HG03457 (cell line): ENCODE measurements around the gene ARHGAP29.
"Not testable (repeated sequence)": the region's sequence is repeated elsewhere in the genome, so short reads cannot be mapped to it uniquely, and the experiment has no call there.

ENCODE experiments used
- ATAC-seq: cut with Tn5 transposase; IDR thresholded peaks from one replicate; pipeline ENCODE4 v1.9.1; 2021; ENCODE audit warnings: moderate number of reproducible peaks; ENCODE audit not compliant: unreplicated experiment

The ARHGAP29 gene

DNA sequence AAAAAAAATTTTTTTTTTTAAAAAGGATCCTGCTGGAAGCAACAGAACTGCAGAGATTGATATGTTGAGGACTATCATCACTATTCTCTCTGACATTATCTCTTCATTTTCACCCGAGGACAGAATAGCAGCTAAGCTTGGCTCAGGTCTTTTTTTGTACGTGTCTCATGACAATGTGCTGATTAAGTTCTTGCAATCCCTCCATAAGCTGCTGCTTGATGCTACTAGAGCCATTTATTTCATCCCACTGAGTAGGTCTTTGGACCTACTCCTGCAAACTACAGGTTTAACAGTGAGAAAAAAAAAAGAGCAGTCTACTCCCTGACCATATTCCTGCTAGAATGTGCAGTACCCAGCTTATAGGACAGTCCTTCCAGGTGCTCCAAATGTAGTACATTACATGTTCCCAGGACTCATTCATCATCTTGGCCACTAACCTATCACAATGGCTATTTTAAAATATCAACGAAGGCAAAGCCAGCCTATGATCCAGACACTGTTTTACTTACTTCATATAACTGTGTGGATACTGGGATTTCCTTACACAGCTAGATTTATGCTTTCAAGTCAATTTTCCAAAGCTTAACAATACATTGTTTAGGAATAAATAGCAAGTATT is 54.1 kb downstream of the ARHGAP29 start:
- no peak for ATAC-seq

DNA sequence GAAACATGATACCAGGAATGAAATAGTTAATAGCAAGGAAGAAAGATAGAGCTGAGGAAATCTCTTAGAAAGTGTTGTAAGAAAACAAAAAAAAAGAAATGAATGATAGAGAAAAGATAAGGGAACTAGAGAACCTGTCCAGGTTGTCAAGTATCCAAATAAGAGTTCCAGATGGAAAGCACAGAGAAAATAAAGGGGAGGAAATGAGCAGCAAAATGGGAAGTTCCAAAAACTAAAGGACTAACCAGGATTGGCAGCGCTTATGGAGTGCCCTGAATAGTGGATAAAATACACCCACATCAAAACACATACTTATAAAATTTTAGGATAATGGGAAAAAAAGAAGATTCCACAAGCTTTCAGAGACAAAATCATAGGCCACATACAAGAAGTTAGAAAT is 55.2 kb downstream of the ARHGAP29 start:
- ATAC-seq = no peak

DNA sequence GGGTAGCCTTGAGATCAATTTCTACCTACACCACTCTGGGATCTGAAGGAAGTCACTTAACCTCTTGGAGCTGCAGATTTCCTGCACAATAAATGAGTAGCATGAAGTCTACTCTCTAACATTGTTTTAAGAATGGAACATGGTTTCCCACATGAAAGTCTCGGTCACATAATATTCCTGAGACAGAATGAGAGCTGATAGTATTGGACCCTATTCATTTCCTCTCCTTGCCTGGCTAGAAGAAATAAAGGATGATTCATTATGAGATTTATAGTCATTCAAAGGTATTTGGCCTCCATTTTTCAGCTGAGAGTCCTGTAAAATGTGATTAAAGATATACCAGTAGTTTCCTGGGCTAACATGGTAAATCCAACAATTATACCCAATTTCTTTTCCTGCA is 56.7 kb downstream of the ARHGAP29 start:
- no peak for ATAC-seq

GRCh38 chr1:94178901-94179300 is 58.5 kb downstream of the ARHGAP29 start:
- ATAC-seq = no peak

- no peak for ATAC-seq
Measured at GRCh38 chr1:94169126-94169525, 68.3 kb downstream of the ARHGAP29 start.

DNA sequence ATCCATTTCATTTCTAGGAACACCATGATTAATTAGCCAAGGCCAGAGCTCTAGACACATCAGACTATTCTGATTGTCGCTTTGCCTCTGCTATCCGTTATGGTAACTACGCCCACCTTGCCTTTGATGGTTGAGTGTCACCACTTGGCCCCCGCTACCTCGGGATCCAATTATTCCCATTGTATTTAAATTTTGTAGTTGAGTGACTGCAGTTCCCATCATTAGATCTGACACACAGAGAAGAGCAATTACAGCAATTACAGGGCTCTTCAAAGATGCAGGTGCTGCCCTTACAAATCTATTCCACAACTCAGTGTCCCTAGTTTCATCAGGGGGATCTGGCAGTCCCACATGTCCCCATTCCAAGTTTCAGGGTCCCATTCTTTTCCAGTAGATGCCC is 71.5 kb downstream of the ARHGAP29 start:
- ATAC-seq = no peak

GRCh38 chr1:94164885-94165284 is 72.5 kb downstream of the ARHGAP29 start:
- not testable (repeated sequence) for ATAC-seq

GRCh38 chr1:94164121-94164520 is 73.3 kb downstream of the ARHGAP29 start:
- ATAC-seq = not testable (repeated sequence)

DNA sequence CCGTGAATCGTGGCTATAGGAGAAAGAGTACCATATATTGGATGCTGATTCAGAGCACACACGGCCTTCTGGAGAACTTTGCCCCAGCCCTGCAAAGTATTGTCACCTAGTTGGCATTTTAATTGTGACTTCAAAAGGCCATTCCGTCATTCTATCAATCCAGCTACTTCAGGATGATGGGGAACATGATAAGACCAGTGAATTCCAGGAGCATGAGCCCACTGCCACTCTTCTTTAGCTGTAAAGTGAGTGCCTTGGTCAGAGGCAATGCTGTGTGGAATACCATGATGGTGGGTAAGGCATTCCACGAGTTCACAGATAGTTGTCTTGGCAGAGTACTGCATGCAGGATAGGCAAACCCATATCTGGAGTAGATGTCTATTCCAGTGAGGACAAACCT is 74.1 kb downstream of the ARHGAP29 start:
- ATAC-seq = not testable (repeated sequence)

- no peak for ATAC-seq
Measured at GRCh38 chr1:94160811-94161210, 76.6 kb downstream of the ARHGAP29 start.

GRCh38 chr1:94156096-94156625 is 81.2 kb downstream of the ARHGAP29 start:
- ATAC-seq = no peak

DNA sequence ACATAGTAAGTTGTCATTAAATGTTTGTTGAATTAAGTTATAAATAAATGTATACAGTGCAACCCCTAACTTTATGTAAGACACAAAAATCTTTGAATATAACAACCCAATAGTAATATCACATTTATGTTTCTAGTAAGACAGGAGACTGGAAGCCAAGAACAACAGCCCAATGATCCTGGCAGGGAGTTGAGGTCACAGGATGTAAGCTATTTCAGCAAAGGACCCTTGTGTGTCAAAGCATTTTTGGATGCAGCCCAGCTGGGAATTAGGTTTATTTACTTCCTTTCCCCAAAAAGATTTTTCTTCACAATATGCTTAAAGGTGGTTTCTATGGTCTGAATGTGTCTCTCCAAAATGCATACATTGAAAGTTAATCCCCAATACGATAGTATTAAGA is 82.4 kb downstream of the ARHGAP29 start:
- ATAC-seq = no peak

DNA sequence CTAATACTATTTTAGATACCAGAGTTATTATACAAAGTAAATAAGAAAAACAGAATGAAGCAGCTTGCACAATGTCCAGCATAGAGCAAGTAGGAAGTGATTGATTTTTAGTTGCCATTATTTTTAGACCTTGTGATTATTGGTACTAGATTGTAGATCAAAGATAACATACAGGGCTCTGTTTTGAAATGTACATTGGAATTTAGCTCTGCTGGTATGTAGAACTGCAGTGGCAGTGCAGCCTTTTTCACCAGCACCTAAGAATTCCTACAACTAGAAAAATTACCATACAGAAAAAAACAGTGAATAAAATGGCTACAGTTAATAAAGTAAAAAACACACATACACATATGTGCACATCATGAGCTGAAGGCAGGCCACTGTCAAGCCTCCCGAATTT is 84.3 kb downstream of the ARHGAP29 start:
- ATAC-seq = no peak

DNA sequence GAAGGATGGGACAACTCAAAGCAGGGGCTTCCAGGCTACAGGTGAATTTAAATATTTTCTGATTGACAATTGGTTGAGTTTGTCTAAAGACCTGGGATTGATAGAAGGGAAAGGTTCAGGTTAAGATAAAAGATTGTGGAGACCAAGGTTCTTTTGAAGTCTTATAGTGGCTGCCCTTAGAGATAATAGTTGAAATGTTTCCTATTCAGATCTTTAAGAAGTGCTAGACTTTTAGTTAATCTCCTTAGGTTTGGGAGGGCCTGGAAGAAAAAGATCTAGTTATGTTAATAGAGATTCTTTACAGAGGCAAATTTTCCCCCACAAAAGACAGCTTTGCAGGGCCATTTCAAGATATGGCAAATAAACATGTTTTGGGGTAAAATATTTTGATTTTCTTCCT is 88.2 kb downstream of the ARHGAP29 start:
- ATAC-seq = not testable (repeated sequence)

GRCh38 chr1:94146273-94146672 is 91.1 kb downstream of the ARHGAP29 start:
- ATAC-seq = no peak

DNA sequence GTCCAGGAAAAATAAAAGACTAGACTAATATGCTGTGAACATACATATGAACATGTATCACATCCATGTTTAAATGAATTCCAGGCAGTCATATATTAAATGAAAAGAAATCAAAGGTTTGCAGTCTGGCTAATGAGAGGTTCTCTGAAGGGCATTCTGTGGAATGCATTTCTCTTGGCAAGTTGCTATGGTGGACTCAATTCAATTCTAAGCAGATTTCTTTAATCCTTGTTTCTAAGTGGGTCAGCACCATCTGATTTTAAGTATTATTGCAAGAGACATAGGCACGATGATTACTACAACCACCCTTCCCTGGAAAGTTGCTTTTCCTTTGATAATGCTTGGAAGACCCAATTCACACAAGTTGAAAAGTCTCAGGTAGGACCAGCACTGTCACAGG is 92.5 kb downstream of the ARHGAP29 start:
- ATAC-seq = no peak

DNA sequence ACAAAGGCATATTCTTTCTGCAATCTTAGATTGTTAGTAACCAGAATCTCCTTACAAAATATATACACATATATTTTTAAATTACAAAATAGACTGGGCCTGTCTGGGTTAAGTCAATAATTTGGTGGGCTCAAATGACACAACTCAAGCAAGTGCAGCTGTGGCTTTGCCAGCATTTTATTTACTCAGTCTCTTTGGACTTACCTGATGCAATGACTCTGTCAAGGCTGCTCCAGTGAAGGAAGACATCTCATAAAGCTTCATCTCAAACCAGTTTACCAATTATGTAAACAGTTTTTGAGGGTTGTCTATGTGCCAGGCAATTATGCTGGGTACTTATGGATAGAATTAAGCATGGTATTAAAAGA is 93.6 kb downstream of the ARHGAP29 start:
- ATAC-seq = no peak

- no peak for ATAC-seq
Measured at GRCh38 chr1:94143173-94143808, 94.1 kb downstream of the ARHGAP29 start.

- ATAC-seq = no peak
Measured at GRCh38 chr1:94142583-94142982, 94.8 kb downstream of the ARHGAP29 start.

DNA sequence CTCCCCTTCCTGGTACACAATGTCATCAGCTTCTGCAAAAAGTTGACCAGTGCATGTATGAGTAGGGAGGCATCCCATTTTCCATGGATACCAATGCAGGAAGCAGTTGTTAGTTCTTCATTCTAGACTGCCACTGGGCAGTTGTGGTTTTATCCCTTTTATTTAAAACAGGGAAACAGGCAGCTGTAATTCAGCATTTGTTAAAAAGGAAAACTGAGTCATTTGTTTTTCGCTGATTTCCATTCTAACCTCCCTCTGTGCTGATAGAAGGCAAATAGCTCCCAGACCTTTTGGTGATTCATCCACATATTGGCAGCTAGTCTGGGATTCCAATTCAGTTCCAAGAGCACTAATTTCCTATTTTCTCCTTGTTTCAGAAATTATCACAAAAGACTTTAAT is 95.4 kb downstream of the ARHGAP29 start:
- no peak for ATAC-seq

- no peak for ATAC-seq
Measured at GRCh38 chr1:94132111-94132510, 105.3 kb downstream of the ARHGAP29 start.

- no peak for ATAC-seq
Measured at GRCh38 chr1:94130851-94131595, 106.4 kb downstream of the ARHGAP29 start.
